SK-N-SH treated with all-trans-retinoic acid at 6 μM for 48 hours (cell line): ENCODE results near the gene GNAT3.
A peak's percentile ranks its signal among the peaks of the same experiment; 100 is the strongest.

Experiments used
- ATAC-seq: fragments of 200-7000 bp; cut with Tn5 transposase; 3 replicates; pipeline ENCODE4 v1.9.1; 2020; ENCODE audit warnings: mild to moderate bottlenecking, moderate library complexity
- BACH2 ChIP-seq: fragments of 250-450 bp; sonication (Bioruptor Pico); IDR thresholded peaks from 2 replicates; pipeline ENCODE4 v1.9.0; 2021; ENCODE audit warnings: mild to moderate bottlenecking, borderline replicate concordance
- CSDC2 ChIP-seq: fragments of 250-450 bp; sonication (Bioruptor Pico); IDR thresholded peaks from 2 replicates; pipeline ENCODE4 v1.5.0; 2020; ENCODE audit warnings: mild to moderate bottlenecking, moderate library complexity
- CSRNP3 ChIP-seq: fragments of 250-450 bp; sonication (Bioruptor Pico); IDR thresholded peaks from 2 replicates; pipeline ENCODE4 v1.5.1; 2021; ENCODE audit warnings: mild to moderate bottlenecking, moderate library complexity
- ESRRG ChIP-seq: fragments of 250-450 bp; sonication (Bioruptor Pico); IDR thresholded peaks from 2 replicates; pipeline ENCODE4 v1.6.1; 2021; ENCODE audit warnings: mild to moderate bottlenecking
- GLIS3 ChIP-seq: fragments of 250-450 bp; sonication (Bioruptor Pico); IDR thresholded peaks from 2 replicates; pipeline ENCODE4 v1.5.0; 2020; ENCODE audit warnings: mild to moderate bottlenecking, moderate library complexity
- ISL1 ChIP-seq: fragments of 250-450 bp; sonication (Bioruptor Pico); IDR thresholded peaks from 2 replicates; pipeline ENCODE4 v2.1.2; 2022; ENCODE audit warnings: mild to moderate bottlenecking, moderate library complexity
- OSR1 ChIP-seq: fragments of 250-450 bp; sonication (Bioruptor Pico); IDR thresholded peaks from 2 replicates; pipeline ENCODE4 v1.8.0; 2022; ENCODE audit warnings: moderate library complexity, mild to moderate bottlenecking, inconsistent platforms
- PPARA ChIP-seq: fragments of 250-450 bp; sonication (Bioruptor Pico); IDR thresholded peaks from 2 replicates; pipeline ENCODE4 v1.5.0; 2020; ENCODE audit warnings: mild to moderate bottlenecking, borderline replicate concordance
- RARB ChIP-seq: fragments of 250-450 bp; sonication (Bioruptor Pico); IDR thresholded peaks from 2 replicates; pipeline ENCODE4 v1.8.0; 2021; ENCODE audit warnings: mild to moderate bottlenecking, moderate library complexity
- SNAI2 ChIP-seq: fragments of 250-450 bp; sonication (Bioruptor Pico); IDR thresholded peaks from 2 replicates; pipeline ENCODE4 v1.5.0; 2020; ENCODE audit warnings: mild to moderate bottlenecking, moderate library complexity
- TCF4 ChIP-seq: fragments of 250-450 bp; sonication (Bioruptor Pico); IDR thresholded peaks from 2 replicates; pipeline ENCODE4 v1.8.0; 2021; ENCODE audit warnings: mild to moderate bottlenecking, moderate library complexity, borderline replicate concordance
- TOX ChIP-seq: fragments of 250-450 bp; sonication (Bioruptor Pico); IDR thresholded peaks from 2 replicates; pipeline ENCODE4 v1.8.0; 2021; ENCODE audit warnings: mild to moderate bottlenecking, moderate library complexity, borderline replicate concordance
- ZC3H10 ChIP-seq: fragments of 250-450 bp; sonication (Bioruptor Pico); IDR thresholded peaks from 2 replicates; pipeline ENCODE4 v1.5.1; 2021; ENCODE audit warnings: mild to moderate bottlenecking, moderate library complexity
- ZFP3 ChIP-seq: fragments of 250-450 bp; sonication (Bioruptor Pico); IDR thresholded peaks from 2 replicates; pipeline ENCODE4 v1.5.0; 2020; ENCODE audit warnings: mild to moderate bottlenecking, moderate library complexity
- ZFP30 ChIP-seq: fragments of 450-650 bp; formaldehyde crosslinking; IDR thresholded peaks from 2 replicates; pipeline ENCODE4 v1.5.0; 2022; ENCODE audit warnings: mild to moderate bottlenecking, moderate library complexity
- ZNF565 ChIP-seq: fragments of 450-650 bp; formaldehyde crosslinking; conservative IDR thresholded peaks from 2 replicates; pipeline ENCODE4 v1.5.0; 2020; ENCODE audit warnings: low read depth, mild to moderate bottlenecking, moderate library complexity
- ZNF70 ChIP-seq: fragments of 450-650 bp; formaldehyde crosslinking; IDR thresholded peaks from 2 replicates; pipeline ENCODE4 v1.5.0; 2020; ENCODE audit warnings: mild to moderate bottlenecking, moderate library complexity
- ZNF8 ChIP-seq: fragments of 450-650 bp; formaldehyde crosslinking; IDR thresholded peaks from 2 replicates; pipeline ENCODE4 v1.5.0; 2020; ENCODE audit warnings: mild to moderate bottlenecking, moderate library complexity
- TF ChIP-seq, protein P1 (sequence below): fragments of 250-450 bp; sonication (Bioruptor Pico); IDR thresholded peaks from 2 replicates; pipeline ENCODE4 v1.8.0; 2020; ENCODE audit warnings: mild to moderate bottlenecking, moderate library complexity, borderline replicate concordance
- TF ChIP-seq, protein P2 (sequence below): fragments of 250-450 bp; sonication (Bioruptor Pico); IDR thresholded peaks from 2 replicates; pipeline ENCODE4 v1.8.0; 2021; ENCODE audit warnings: low read depth, mild to moderate bottlenecking, moderate library complexity, borderline replicate concordance
- TF ChIP-seq, protein P3 (sequence below): fragments of 250-450 bp; sonication (Bioruptor Pico); IDR thresholded peaks from 2 replicates; pipeline ENCODE4 v1.5.1; 2020; ENCODE audit warnings: low read depth, mild to moderate bottlenecking, moderate library complexity

The GNAT3 gene

GRCh38 chr7:80458822-80459725 lies 52.8 kb downstream of the GNAT3 start:
- TF ChIP-seq TCF4 (CRISPR knock-in tag) (no peak), ZNF8 (no peak), ZNF565 (CRISPR knock-in tag) (no peak), ESRRG (no peak), ZNF70 (CRISPR knock-in tag) (no peak), ZFP3 (CRISPR knock-in tag) (no peak), ISL1 (CRISPR knock-in tag) (no peak), ZC3H10 (CRISPR knock-in tag) (no peak), RARB (CRISPR knock-in tag) (no peak), GLIS3 (CRISPR knock-in tag) (no peak)
- TF ChIP-seq, protein P1, sequence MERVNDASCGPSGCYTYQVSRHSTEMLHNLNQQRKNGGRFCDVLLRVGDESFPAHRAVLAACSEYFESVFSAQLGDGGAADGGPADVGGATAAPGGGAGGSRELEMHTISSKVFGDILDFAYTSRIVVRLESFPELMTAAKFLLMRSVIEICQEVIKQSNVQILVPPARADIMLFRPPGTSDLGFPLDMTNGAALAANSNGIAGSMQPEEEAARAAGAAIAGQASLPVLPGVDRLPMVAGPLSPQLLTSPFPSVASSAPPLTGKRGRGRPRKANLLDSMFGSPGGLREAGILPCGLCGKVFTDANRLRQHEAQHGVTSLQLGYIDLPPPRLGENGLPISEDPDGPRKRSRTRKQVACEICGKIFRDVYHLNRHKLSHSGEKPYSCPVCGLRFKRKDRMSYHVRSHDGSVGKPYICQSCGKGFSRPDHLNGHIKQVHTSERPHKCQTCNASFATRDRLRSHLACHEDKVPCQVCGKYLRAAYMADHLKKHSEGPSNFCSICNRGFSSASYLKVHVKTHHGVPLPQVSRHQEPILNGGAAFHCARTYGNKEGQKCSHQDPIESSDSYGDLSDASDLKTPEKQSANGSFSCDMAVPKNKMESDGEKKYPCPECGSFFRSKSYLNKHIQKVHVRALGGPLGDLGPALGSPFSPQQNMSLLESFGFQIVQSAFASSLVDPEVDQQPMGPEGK, result no peak
- TF ChIP-seq, protein P2, sequence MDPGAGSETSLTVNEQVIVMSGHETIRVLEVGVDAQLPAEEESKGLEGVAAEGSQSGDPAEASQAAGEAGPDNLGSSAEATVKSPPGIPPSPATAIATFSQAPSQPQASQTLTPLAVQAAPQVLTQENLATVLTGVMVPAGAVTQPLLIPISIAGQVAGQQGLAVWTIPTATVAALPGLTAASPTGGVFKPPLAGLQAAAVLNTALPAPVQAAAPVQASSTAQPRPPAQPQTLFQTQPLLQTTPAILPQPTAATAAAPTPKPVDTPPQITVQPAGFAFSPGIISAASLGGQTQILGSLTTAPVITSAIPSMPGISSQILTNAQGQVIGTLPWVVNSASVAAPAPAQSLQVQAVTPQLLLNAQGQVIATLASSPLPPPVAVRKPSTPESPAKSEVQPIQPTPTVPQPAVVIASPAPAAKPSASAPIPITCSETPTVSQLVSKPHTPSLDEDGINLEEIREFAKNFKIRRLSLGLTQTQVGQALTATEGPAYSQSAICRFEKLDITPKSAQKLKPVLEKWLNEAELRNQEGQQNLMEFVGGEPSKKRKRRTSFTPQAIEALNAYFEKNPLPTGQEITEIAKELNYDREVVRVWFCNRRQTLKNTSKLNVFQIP (CRISPR knock-in tag), result no peak
- no peak for ATAC-seq

DNA sequence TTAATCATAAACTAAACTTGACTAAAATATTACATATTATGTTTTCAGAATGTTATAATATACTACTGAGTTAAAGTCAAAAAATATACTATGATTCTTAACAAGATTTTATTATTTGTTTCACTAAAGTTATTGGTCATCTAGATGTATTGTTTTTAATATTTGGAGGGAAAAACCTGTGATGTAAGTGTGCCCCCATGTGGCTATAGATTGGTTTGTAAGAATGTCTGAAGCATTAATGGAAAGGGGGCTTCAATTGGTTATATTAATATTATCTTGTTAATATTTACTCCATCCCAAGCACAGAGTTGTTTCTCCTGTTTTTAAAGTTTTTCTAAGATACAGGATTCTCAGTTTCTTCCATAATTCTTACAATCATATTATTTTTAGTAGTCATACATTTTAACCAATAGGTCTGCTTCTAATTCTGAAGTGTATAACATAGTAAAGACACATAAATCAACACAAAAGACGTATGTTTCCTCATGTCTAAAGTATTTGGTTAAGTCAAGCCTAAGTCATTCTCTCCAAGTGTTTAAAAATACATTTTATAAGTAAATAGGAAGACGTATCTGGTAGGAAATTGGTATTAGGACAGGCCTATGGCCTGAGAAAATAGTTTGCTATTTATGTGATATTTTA lies 58.0 kb downstream of the GNAT3 start:
- ATAC-seq, result peak; percentile 71
- TF ChIP-seq ZNF70 (CRISPR knock-in tag) (no peak), TCF4 (CRISPR knock-in tag) (no peak), PPARA (CRISPR knock-in tag) (no peak), RARB (CRISPR knock-in tag) (no peak), ZFP3 (CRISPR knock-in tag) (no peak), GLIS3 (CRISPR knock-in tag) (no peak), ZNF565 (CRISPR knock-in tag) (no peak), OSR1 (CRISPR knock-in tag) (no peak), ZFP30 (no peak), CSDC2 (CRISPR knock-in tag) (no peak), ISL1 (CRISPR knock-in tag) (no peak), BACH2 (CRISPR knock-in tag) (no peak), TOX (no peak), ZNF8 (no peak), ZC3H10 (CRISPR knock-in tag) (no peak), SNAI2 (CRISPR knock-in tag) (no peak), CSRNP3 (CRISPR knock-in tag) (no peak)
- TF ChIP-seq, protein P1, result no peak
- TF ChIP-seq, protein P3, sequence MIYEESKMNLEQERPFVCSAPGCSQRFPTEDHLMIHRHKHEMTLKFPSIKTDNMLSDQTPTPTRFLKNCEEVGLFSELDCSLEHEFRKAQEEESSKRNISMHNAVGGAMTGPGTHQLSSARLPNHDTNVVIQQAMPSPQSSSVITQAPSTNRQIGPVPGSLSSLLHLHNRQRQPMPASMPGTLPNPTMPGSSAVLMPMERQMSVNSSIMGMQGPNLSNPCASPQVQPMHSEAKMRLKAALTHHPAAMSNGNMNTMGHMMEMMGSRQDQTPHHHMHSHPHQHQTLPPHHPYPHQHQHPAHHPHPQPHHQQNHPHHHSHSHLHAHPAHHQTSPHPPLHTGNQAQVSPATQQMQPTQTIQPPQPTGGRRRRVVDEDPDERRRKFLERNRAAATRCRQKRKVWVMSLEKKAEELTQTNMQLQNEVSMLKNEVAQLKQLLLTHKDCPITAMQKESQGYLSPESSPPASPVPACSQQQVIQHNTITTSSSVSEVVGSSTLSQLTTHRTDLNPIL (CRISPR knock-in tag), result no peak
- TF ChIP-seq, protein P2 (CRISPR knock-in tag), result no peak
